ENCODE data around the gene PXMP4.
A peak's percentile ranks its signal among the peaks of the same experiment; 100 is the strongest.

The PXMP4 gene

DNA sequence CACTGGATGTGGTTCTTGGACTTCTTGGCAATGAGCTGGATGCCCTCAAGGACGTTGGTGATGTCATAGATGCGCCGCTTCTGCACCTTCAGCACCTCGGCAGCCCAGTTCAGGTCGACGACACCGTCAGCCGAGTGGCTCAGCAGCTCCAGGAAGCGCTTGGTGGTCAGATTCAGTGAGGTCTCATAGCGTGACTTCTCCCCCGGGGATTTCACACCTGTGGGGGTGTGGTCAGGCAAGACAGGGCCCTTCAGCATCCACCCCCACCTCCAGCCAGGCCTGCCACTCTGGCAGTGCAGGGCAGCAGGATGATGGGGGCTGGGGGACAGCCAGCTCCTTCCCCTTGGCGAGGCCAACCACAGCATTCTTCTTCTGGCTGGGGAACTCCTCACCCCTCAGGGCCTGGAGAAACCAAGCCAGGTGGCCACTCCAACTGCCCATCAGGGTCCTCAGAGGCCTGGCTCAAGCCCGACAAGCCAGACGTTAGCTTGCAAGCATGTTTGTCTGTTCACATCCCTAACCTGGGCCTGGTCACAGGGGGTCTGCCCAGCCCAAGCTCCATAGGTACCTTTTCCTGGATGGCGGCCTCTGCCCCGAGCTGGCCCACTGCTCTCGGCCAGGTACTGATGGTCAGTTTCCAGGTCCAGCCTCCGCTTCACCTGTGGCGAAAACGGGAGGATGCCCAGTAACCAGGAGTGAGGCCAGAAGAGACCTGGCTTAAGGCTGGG is 40.2 kb downstream of the PXMP4 start:
- TF ChIP-seq, protein P1, sequence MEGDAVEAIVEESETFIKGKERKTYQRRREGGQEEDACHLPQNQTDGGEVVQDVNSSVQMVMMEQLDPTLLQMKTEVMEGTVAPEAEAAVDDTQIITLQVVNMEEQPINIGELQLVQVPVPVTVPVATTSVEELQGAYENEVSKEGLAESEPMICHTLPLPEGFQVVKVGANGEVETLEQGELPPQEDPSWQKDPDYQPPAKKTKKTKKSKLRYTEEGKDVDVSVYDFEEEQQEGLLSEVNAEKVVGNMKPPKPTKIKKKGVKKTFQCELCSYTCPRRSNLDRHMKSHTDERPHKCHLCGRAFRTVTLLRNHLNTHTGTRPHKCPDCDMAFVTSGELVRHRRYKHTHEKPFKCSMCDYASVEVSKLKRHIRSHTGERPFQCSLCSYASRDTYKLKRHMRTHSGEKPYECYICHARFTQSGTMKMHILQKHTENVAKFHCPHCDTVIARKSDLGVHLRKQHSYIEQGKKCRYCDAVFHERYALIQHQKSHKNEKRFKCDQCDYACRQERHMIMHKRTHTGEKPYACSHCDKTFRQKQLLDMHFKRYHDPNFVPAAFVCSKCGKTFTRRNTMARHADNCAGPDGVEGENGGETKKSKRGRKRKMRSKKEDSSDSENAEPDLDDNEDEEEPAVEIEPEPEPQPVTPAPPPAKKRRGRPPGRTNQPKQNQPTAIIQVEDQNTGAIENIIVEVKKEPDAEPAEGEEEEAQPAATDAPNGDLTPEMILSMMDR (conservative IDR thresholded peaks at IDR 0.05) = no peak
- no peak for TF ChIP-seq ZFX (IDR thresholded peaks at IDR 0.05)

DNA sequence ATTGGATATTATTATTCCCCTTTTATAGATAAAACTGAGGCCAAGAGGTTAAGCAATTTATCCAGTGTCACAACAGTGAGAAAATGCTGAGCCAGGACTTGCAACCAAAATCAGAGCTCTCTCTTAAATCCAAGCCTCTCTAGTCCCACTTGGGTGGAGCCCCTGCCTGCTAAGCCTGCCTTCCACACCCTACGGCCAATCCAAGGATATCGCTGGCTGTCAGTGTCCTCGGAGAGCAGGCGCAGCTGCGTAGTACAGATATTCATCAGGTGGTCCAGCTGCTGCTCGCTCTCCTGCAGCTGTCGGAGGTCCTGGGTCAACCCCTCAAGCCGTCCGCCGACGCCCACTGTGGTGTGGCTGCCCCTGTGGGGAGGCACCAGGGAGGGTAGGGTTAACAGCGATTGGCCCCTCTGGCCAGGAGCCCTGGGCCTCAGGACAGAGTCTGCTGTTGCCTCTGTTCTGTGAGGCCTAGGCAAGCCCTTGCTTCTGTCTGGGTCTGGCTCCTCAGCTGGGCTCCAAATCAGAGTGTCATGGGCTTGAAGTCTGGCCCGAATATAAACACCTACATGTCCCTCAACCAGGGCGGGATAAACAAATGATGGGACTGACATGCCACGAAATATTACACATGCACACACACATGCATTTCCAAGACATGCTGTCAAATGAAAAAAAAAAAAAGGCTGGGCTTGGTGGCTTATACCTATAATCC is 42.0 kb downstream of the PXMP4 start:
- H3K27ac ChIP-seq = no peak overlapping the region
- no peak for TF ChIP-seq ZFX (IDR thresholded peaks at IDR 0.05)
- TF ChIP-seq, protein P1 (conservative IDR thresholded peaks at IDR 0.05) = no peak

More for the DNA sequence above, 40.2 kb downstream of the PXMP4 start:
- H3K27ac ChIP-seq = no peak overlapping the region

DNA sequence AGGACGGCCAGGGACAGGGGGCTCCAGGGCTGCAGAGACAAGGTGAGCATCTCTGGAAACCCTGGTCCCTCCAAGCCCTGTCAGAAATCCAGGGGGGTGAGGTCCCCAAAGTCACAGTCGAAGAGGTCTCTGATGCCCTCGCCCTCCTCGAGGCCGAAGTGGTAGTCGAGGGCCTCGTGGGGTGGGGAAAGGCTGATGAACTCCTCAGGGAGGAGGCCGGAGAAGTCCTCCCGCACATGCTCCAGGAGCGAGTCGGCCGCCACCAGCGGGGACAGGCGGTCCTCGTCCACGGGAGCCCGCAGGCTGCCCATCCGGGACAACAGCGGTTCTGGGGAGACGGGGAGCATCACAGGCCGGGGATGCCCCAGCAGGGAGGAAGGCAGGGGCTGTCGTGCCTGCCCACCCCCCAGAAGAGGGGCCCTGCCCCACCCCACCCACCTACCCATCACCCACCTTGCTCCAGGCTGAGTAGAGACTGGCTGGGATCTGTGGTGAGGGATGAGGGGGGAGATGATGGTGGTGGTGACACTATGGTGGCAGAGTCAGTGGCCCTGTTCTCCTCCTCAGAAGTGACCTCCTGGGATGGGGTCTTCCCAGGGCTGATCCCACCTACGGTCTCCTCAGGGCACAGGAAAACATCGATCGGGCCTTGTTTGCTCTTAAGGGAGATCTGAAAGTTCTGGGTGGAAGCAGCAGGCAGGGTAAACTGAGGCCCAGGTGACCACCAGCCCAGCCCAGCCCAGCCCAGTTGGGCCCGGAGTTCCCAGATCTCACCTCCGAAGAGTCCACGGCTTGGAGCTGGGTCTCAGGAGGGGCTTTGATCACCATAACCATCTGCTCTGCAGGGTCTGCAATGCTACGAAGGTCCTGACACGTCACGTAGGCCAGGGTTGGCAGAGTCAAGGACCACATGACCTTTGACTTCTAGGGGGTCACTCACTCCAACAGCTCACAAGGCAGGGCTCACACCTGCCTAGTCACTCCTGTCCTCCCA is 43.2 kb downstream of the PXMP4 start:
- TF ChIP-seq, protein P1 (conservative IDR thresholded peaks at IDR 0.05) = no peak
- TF ChIP-seq ZFX (IDR thresholded peaks at IDR 0.05) = no peak
- H3K27ac ChIP-seq = no peak overlapping the region

DNA sequence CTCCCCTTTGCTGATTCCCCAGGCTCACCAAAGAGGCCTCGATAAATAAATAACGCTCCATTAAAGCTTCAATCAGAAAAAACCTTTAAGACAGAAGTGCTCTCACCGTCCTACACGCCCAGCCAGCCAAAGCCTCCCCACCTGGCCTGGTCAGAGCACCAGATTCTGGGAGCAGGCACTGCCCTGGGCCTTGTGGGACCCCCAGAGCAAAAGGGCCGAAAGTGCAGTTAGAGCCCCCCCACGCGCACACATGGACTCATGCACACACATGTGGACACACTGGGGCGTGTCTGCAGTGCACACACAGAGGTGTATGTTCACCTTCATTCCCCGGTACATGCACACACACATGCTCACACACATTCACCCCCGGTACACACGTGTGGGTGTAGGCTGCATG is 44.0 kb downstream of the PXMP4 start:
- no peak overlapping the region for H3K27ac ChIP-seq
- TF ChIP-seq ZFX (IDR thresholded peaks at IDR 0.05) = no peak
- TF ChIP-seq, protein P1 (conservative IDR thresholded peaks at IDR 0.05) = no peak

DNA sequence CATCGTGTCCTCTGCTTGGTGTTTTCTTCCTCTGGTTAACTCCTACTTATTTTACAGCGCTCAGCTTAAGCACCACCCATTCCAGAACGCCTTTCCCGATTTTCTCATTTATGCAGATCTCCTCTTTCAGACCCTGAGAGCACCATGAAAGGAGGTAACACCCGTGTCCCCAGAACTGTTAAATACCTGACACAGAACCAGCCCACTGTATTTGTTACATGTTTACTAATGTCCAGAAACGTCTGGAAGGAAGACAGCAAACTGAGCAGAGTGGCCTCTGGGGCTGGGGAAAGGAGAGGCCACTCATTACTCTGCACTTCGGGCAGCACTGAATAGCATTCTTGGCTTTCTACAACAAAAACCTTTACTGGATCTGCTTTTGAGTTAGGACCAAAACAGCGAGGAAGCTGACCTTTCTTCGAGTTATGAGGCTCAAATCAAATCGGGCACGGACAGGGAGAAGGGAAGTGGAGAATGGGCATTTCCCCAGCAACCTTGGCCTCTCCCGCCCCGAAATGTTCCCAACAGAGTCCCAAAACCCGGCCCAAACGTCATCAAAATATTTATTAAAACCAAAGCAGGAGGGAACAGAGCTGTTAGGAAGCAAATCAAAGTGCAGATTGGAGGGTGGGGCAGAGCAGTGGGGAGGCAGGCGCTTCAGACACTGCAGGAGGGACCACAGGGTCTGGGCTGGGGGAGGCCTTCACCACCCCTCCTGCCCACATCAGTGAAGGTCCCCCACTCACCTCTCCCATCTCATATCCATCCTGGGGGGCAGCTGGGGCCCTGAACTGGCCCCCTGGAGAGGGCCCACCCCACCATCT is 44.8 kb downstream of the PXMP4 start:
- peak overlapping the region; percentile 92 for H3K27ac ChIP-seq
- TF ChIP-seq, protein P1 (conservative IDR thresholded peaks at IDR 0.05) = no peak
- no peak for TF ChIP-seq ZFX (IDR thresholded peaks at IDR 0.05)

DNA sequence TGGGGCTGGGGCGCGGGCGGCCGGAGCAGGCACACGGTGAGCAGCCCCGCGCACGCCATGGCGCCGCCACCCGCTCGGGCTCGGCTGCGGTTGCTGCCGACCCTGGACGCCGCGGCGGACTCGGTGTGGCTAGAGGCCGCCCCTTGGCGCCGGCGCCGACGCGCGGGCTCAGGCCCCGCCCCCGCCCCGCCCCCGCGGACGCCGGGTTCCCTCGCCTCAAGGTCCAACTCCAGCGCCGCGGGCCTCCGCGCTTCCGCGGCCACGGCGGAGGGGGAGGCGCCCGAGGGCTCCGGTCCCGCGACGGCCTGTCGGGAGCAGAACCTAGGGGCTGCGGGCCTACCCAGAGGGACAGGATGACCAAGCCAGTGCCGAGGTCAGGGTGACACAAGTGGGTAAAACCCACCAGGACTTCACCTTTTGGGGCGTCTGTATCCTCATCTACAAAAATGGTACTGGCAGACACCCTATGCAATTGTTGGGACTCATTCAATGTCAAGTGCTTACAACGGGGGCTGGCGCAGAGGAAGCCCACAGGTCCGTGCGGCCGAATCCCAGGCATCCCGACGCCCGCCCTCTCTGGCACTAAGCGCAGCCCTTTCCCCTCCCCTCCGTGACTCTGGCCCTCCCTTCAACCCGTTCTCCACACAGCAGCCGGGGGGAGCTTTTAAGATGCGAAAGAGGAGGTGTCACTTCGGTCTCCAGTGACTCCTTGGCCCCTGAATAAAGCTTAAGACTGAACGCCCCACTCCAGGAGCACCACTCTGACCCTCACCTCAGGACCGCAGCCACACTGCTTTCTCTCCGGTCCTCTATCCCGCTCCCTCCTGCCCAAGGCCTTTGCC is 45.6 kb downstream of the PXMP4 start, which contains the start of gene NECAB3:
Gene NECAB3, minus strand, starts transcription at position 135 of the 842 bp plus-strand sequence. Its CDS starts 76 bp downstream, at position 59.
- H3K27ac ChIP-seq = peak within 1 kb of the TSS; percentile 92
- TF ChIP-seq, protein P1 (conservative IDR thresholded peaks at IDR 0.05) = no peak
- TF ChIP-seq ZFX (IDR thresholded peaks at IDR 0.05) = peak; percentile 24; the same call in 1 of the 2 replicates

Measured in C4-2B (cell line).